ENCODE measurements around the gene PLD6. TPM values are rescaled to one million over a fixed set of nuclear protein-coding genes. Genes with fewer than 3 reads are reported as not detected.
A peak's percentile ranks its signal among the peaks of the same experiment; 100 is the strongest.

PLD6 gene
- total RNA-seq, 4 donors from 2014 or later = 3.3 to 9.1 (median 5.2) TPM

DNA sequence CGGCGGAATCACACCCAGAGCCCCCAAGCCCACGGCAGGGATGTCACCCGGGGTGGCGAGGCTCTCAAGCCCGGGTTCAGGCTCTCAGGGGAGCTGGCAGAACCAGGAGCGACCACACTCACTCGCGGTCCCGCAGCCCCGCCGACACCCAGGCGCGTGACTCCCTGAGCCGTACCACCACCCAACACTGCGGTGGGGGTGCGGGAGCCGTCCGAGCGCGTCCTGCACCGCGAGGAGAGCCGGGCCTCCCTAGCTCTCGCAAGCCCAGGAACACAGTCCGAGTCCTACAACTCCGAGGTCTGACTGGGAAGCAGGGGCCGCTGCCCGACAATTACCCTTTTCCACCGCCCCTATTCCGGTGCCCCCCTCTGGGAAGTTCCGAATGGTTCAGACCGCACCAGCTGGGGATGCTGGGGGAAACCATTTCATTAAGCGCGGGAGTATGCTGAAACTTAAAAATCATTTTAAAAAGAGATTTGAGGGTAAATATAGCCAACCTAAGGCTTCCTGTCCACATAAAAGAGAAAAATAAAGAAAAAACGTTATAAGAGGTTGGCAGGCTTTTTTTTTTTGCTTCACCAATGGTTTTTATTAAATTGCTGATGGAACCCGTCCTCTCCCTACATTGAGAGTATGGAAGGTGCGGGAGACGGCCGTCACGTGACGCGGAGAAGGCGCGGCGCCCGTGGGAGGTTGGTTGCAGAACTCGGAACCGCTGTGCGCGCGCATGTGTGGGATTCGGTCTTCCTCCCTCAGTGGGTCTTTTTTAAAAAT, 31.1 kb upstream of the PLD6 start, which contains the start of gene FLCN:
FLCN (minus strand) TSS at position 143 of the 774 bp plus-strand sequence. CDS start 9,031 bp downstream, outside the sequence.
- under 1% methylated on average over 26 of the region's 53 CpGs for whole genome bisulfite sequencing
- TF ChIP-seq POLR2AphosphoS5 (IDR thresholded peaks at IDR 0.05) (peak; percentile 66 to 97 (median 70)), CTCF (IDR thresholded peaks at IDR 0.05) (no peak), EP300 (IDR thresholded peaks at IDR 0.05) (no peak), POLR2A (IDR thresholded peaks at IDR 0.05) (peak in 1 of 2 donors; percentile 85)
- peaks cover 8% of the 10 kb centered on the region for H3K36me3 ChIP-seq
- no peaks in the 10 kb centered on the region for H3K9me3 ChIP-seq
- peak within 1 kb of the TSS; percentile 92 for H3K27ac ChIP-seq
- H3K27me3 ChIP-seq = no peaks in the 10 kb centered on the region
- peaks cover 31% of the 10 kb centered on the region for H3K4me1 ChIP-seq
- peak within 1 kb of the TSS; percentile 99 for H3K4me3 ChIP-seq
- DNase-seq (ENCODE audit: low spot score in 2 of 2) = peak; percentile 96 to 97

- no peak for TF ChIP-seq POLR2A (IDR thresholded peaks at IDR 0.05)
- no peak for TF ChIP-seq EP300 (IDR thresholded peaks at IDR 0.05)
- no peak for TF ChIP-seq CTCF (IDR thresholded peaks at IDR 0.05)
- TF ChIP-seq POLR2AphosphoS5 (IDR thresholded peaks at IDR 0.05) = no peak
- peak overlapping the region; percentile 92 for H3K27ac ChIP-seq
- WGBS = 0% methylated on average over 20 of the region's 31 CpGs
- no peaks in the 10 kb centered on the region for H3K9me3 ChIP-seq
- peaks cover 15% of the 10 kb centered on the region for H3K36me3 ChIP-seq
- H3K4me3 ChIP-seq = peak overlapping the region; percentile 99
- H3K4me1 ChIP-seq = peaks cover 31% of the 10 kb centered on the region
- no peaks in the 10 kb centered on the region for H3K27me3 ChIP-seq
- peak in 1 of 2 donors; percentile 77 for DNase-seq (ENCODE audit: low spot score in 2 of 2)
Measured at GRCh38 chr17:17236295-17237025, 30.3 kb upstream of the PLD6 start.

- H3K27ac ChIP-seq = peak overlapping the region; percentile 92
- H3K4me3 ChIP-seq = peak overlapping the region; percentile 99
- TF ChIP-seq EP300 (IDR thresholded peaks at IDR 0.05) (no peak), CTCF (IDR thresholded peaks at IDR 0.05) (no peak), POLR2A (IDR thresholded peaks at IDR 0.05) (no peak), POLR2AphosphoS5 (IDR thresholded peaks at IDR 0.05) (no peak)
- H3K9me3 ChIP-seq = no peaks in the 10 kb centered on the region
- WGBS = 42% methylated on average over 19 of the region's 19 CpGs
- DNase-seq (ENCODE audit: low spot score in 2 of 2) = no peak
- H3K27me3 ChIP-seq = no peaks in the 10 kb centered on the region
- peaks cover 31% of the 10 kb centered on the region for H3K4me1 ChIP-seq
- peaks cover 25% of the 10 kb centered on the region for H3K36me3 ChIP-seq
Measured at GRCh38 chr17:17235212-17236174, 29.4 kb upstream of the PLD6 start.

GRCh38 chr17:17232303-17232621, 26.1 kb upstream of the PLD6 start:
- DNase-seq (ENCODE audit: low spot score in 2 of 2) = no peak
- Histone ChIP-seq H3K9me3 (no peaks in the 10 kb centered on the region), H3K4me3 (no peak overlapping the region), H3K27ac (no peak overlapping the region), H3K27me3 (no peaks in the 10 kb centered on the region), H3K4me1 (peaks cover 23% of the 10 kb centered on the region), H3K36me3 (peaks cover 57% of the 10 kb centered on the region)
- TF ChIP-seq POLR2AphosphoS5 (IDR thresholded peaks at IDR 0.05) (no peak), POLR2A (IDR thresholded peaks at IDR 0.05) (no peak), EP300 (IDR thresholded peaks at IDR 0.05) (no peak), CTCF (IDR thresholded peaks at IDR 0.05) (no peak)
- WGBS = 88% methylated on average over 11 of the region's 11 CpGs
